B cell (primary cell): ENCODE measurements around the gene SEMA4C. TPM values are rescaled to one million over a fixed set of nuclear protein-coding genes. Genes with fewer than 3 reads are reported as not detected.
A peak's percentile ranks its signal among the peaks of the same experiment; 100 is the strongest.

Source experiments
- ATAC-seq: fragments of 200-7000 bp; cut with Tn5 transposase; one replicate; pipeline ENCODE4 v1.10.0; 2021; ENCODE audit warnings: low read depth, mild to moderate bottlenecking, moderate number of reproducible peaks, moderate library complexity
- CTCF ChIA-PET: fragments of 350-600 bp; sonication (Branson Sonifier 250); formaldehyde crosslinking; loops from one replicate; lab custom pipeline; 2021; ENCODE audit warnings: antibody characterized with exemption, inconsistent platforms; lab: Charles Lee
- POLR2A ChIA-PET: fragments of 350-600 bp; sonication (Branson Sonifier 250); formaldehyde crosslinking; loops from one replicate; lab custom pipeline; 2021; ENCODE audit warnings: antibody characterized with exemption; lab: Charles Lee
- DNase-seq: peaks from one replicate; pipeline ENCODE4 v3.0.0; 2013
- H2AFZ ChIP-seq: 2 replicates; pipeline ENCODE4 v1.6.1; 2012; ENCODE audit warnings: mild to moderate bottlenecking, low read depth, low read length; ENCODE audit not compliant: insufficient read depth, poor library complexity, severe bottlenecking
- H3K27ac ChIP-seq, 2 donors: 1 replicate in 1 of 2; 2 replicates in 1 of 2; pipeline ENCODE4 v1.5.1; 2012 to 2013; ENCODE audit warnings: low read length in 2 of 2, mild to moderate bottlenecking in 2 of 2, moderate library complexity in 1 of 2
- H3K27me3 ChIP-seq, 4 experiments: fragments of 200-600 bp in 1 of 4; sonication (generic) in 1 of 4; replicated peaks in 1 of 4; 1 replicate in 2 of 4; 2 replicates in 2 of 4; pipeline versions ENCODE4 v1.6.1 to v1.7.0; 2013 to 2016; ENCODE audit warnings: low read length in 3 of 4, mild to moderate bottlenecking in 2 of 4, mixed read lengths in 1 of 4, moderate library complexity in 1 of 4; ENCODE audit not compliant: insufficient read depth in 4 of 4, control insufficient read depth in 3 of 4; ENCODE audit errors: control extremely low read depth in 1 of 4
- H3K36me3 ChIP-seq, 2 experiments: replicated peaks in 1 of 2; 1 replicate in 1 of 2; 2 replicates in 1 of 2; pipeline versions ENCODE4 v1.6.1 to v1.7.1; 2013; ENCODE audit warnings: low read length in 1 of 2; ENCODE audit not compliant: insufficient read depth in 2 of 2, control insufficient read depth in 1 of 2; ENCODE audit errors: control extremely low read depth in 1 of 2, extremely low read depth in 1 of 2
- H3K4me1 ChIP-seq, 2 donors: fragments of 200-600 bp in 1 of 2; sonication (generic) in 1 of 2; 1 replicate in 1 of 2; 2 replicates in 1 of 2; pipeline versions ENCODE4 v1.5.1 to v1.6.1; 2013 to 2017; ENCODE audit warnings: low read length in 2 of 2; ENCODE audit not compliant: control insufficient read depth in 2 of 2, insufficient read depth in 2 of 2
- H3K4me2 ChIP-seq: replicated peaks from 2 replicates; pipeline ENCODE3; 2012; ENCODE audit warnings: mild to moderate bottlenecking, low read depth, low read length; ENCODE audit not compliant: poor library complexity, severe bottlenecking
- H3K4me3 ChIP-seq, 5 experiments: fragments of 200-600 bp in 1 of 5; sonication (generic) in 1 of 5; 1 replicate in 3 of 5; 2 replicates in 2 of 5; pipeline versions ENCODE4 v1.5.1 to v1.7.0; 2011 to 2016; ENCODE audit warnings: low read length in 4 of 5, mild to moderate bottlenecking in 4 of 5, low read depth in 2 of 5, control low read depth in 1 of 5, moderate library complexity in 1 of 5; ENCODE audit not compliant: insufficient read depth in 1 of 5; ENCODE audit errors: control extremely low read depth in 1 of 5, extremely low read depth in 1 of 5
- H3K79me2 ChIP-seq: fragments of 200-600 bp; sonication (generic); one replicate; pipeline ENCODE4 v1.6.0; 2016; ENCODE audit warnings: low read length; ENCODE audit not compliant: control insufficient read depth, insufficient read depth
- H3K9ac ChIP-seq: fragments of 200-600 bp; sonication (generic); 2 replicates; pipeline ENCODE4 v1.6.1; 2017; ENCODE audit warnings: mild to moderate bottlenecking, low read length, moderate library complexity
- H3K9me3 ChIP-seq, 3 donors: one replicate each; pipeline versions ENCODE4 v1.6.1 to v1.7.1; 2013; ENCODE audit warnings: low read length in 2 of 3; ENCODE audit not compliant: control insufficient read depth in 2 of 3, insufficient read depth in 1 of 3; ENCODE audit errors: control extremely low read depth in 1 of 3
- H4K20me1 ChIP-seq: 2 replicates; pipeline ENCODE4 v1.6.0; 2012; ENCODE audit warnings: mild to moderate bottlenecking, low read length; ENCODE audit not compliant: insufficient read depth, control insufficient read depth, poor library complexity, severe bottlenecking
- H3K27ac Mint-ChIP-seq: one replicate; pipeline ENCODE4 v1.8.0; 2021; ENCODE audit warnings: mixed read lengths
- H3K27me3 Mint-ChIP-seq: one replicate; pipeline ENCODE4 v1.8.0; 2021; ENCODE audit warnings: mixed read lengths
- H3K4me1 Mint-ChIP-seq: one replicate; pipeline ENCODE4 v1.8.0; 2021; ENCODE audit warnings: mixed read lengths
- H3K4me3 Mint-ChIP-seq: one replicate; pipeline ENCODE4 v1.8.0; 2021; ENCODE audit warnings: mixed read lengths
- H3K9me3 Mint-ChIP-seq: one replicate; pipeline ENCODE4 v1.8.0; 2022; ENCODE audit warnings: mixed read lengths; ENCODE audit not compliant: insufficient read depth
- EZH2 ChIP-seq: IDR thresholded peaks from 2 replicates; pipeline ENCODE4 v1.6.1; 2012; ENCODE audit warnings: borderline replicate concordance, low read depth, mild to moderate bottlenecking, moderate library complexity, low read length; ENCODE audit not compliant: insufficient read depth, poor library complexity, severe bottlenecking
- WGBS: methylation state at CpG from one replicate; pipeline ENCODE4 v1.1.5; 2013; ENCODE audit warnings: missing lambda C conversion rate; ENCODE audit not compliant: insufficient coverage; 5-methylcytosine and 5-hydroxymethylcytosine counted together
- intact Hi-C: fragments of 100-400 bp; cut with micrococcal nuclease; formaldehyde crosslinking; loops from one replicate; pipeline ENCODE4 v1.10.0; 2022
- polyA minus RNA-seq: library from RNA; depleted of rRNA, polyadenylated mRNA; stranded (reverse); fragments of >200 nt; gene quantifications from 2 replicates; pipeline ENCODE4 v1.2.3, GENCODE V29; 2012
- polyA plus RNA-seq: library from polyadenylated mRNA; depleted of rRNA; stranded (reverse); fragments of >200 nt; gene quantifications from 2 replicates; pipeline ENCODE4 v1.2.3, GENCODE V29; 2012
- total RNA-seq, 2 donors: library from RNA; stranded (reverse); fragments of 120-200 nt in 1 of 2; gene quantifications; 1 replicate in 1 of 2; 2 replicates in 1 of 2; pipeline versions ENCODE4 v1.2.3 to v1.2.4, GENCODE V29; 2013 to 2022
- TF ChIP-seq, protein P1 (sequence below): fragments of 200-600 bp; IDR thresholded peaks from one replicate; pipeline ENCODE4 v1.8.0; 2022; ENCODE audit warnings: antibody characterized with exemption, mild to moderate bottlenecking

The SEMA4C gene, protein sequence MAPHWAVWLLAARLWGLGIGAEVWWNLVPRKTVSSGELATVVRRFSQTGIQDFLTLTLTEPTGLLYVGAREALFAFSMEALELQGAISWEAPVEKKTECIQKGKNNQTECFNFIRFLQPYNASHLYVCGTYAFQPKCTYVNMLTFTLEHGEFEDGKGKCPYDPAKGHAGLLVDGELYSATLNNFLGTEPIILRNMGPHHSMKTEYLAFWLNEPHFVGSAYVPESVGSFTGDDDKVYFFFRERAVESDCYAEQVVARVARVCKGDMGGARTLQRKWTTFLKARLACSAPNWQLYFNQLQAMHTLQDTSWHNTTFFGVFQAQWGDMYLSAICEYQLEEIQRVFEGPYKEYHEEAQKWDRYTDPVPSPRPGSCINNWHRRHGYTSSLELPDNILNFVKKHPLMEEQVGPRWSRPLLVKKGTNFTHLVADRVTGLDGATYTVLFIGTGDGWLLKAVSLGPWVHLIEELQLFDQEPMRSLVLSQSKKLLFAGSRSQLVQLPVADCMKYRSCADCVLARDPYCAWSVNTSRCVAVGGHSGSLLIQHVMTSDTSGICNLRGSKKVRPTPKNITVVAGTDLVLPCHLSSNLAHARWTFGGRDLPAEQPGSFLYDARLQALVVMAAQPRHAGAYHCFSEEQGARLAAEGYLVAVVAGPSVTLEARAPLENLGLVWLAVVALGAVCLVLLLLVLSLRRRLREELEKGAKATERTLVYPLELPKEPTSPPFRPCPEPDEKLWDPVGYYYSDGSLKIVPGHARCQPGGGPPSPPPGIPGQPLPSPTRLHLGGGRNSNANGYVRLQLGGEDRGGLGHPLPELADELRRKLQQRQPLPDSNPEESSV
- total RNA-seq: 0.68 and 0.94 TPM in 2 replicates
- total RNA-seq (2013): 0.63 TPM
- polyA plus RNA-seq: 0.28 and 3.2 TPM in 2 replicates
- polyA minus RNA-seq: 1.4 and 1.5 TPM in 2 replicates

DNA sequence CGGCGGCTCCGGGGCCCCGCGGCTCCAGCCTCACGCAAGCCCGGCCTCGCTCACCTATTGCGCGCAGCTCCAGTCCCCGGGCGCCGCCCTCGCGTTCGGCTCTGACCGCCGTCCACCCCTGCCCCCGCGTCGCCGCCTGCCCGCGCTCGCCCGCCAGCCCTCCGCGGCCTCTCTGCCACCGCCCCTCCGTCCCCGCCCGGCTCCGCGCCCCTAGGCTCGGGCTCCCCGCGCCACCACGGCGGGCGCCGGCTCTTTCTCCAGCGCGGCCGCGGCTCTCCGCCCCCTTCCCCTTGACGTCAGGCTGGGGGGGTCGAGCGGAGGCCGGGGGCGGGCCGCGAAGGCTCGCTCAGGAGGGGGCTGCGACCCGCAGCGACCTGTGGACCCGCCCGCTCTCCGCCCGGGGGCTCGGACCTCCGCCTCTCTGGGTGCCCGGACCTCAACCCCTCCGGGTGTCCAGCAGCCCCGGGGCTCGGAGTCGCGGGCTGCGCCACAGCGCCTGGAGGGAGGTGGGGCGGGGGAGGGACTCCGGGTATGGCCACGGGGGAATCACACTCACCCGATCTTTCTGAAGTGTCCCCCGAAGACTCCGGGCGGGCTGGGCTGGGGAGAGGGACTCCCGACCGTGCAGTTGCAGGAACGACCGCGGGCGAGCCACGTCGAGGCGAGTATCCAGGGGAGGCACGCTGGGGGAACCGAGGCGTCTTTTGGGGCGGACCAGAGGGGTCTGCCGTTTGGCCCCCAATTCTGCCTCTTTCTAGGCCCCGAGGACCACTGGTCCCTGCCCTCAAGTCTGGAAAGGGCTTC, at the start of gene SEMA4C:
Gene SEMA4C, minus strand, starts transcription at position 259 of the 804 bp plus-strand sequence. CDS start 2,194 bp downstream, outside the sequence.
- Histone ChIP-seq H3K4me1 (peaks cover 41 to 50% of the 10 kb centered on the region in 2 donors), H3K27ac (no peak within 1 kb of the TSS), H3K36me3 (no peaks in the 10 kb centered on the region), H3K9me3 (peaks cover 0 to 14% (median 0%) of the 10 kb centered on the region in 3 donors), H3K4me2 (peak within 1 kb of the TSS; percentile 100), H3K4me3 (peak within 1 kb of the TSS in 4 of 5 experiments; percentile 46 to 84 (median 60)), H3K79me2 (no peaks in the 10 kb centered on the region), H3K9ac (peak within 1 kb of the TSS; percentile 72), H4K20me1 (no peaks in the 10 kb centered on the region), H3K27me3 (peaks cover 0 to 41% (median 14%) of the 10 kb centered on the region in 4 experiments), H2AFZ (peak within 1 kb of the TSS; percentile 78)
- WGBS: 2% methylated on average over 93 of the region's 93 CpGs
- CTCF ChIA-PET: interaction anchor here (0.5 to 3.2 kb wide), 6 partner anchors 12 to 603 kb away, joined by 3 to 19 read pairs (median 4); partner anchors contain the start of gene ANKRD39
- intact Hi-C loops: loop anchor here (1.0 to 5.0 kb wide), 2 partner anchors 12 to 72 kb away; partner anchors contain the start of gene ANKRD39
- H3K4me1 Mint-ChIP-seq: peaks cover 38% of the 10 kb centered on the region
- H3K27ac Mint-ChIP-seq: peak within 1 kb of the TSS; percentile 75
- TF ChIP-seq EZH2: no peak
- TF ChIP-seq, protein P1, sequence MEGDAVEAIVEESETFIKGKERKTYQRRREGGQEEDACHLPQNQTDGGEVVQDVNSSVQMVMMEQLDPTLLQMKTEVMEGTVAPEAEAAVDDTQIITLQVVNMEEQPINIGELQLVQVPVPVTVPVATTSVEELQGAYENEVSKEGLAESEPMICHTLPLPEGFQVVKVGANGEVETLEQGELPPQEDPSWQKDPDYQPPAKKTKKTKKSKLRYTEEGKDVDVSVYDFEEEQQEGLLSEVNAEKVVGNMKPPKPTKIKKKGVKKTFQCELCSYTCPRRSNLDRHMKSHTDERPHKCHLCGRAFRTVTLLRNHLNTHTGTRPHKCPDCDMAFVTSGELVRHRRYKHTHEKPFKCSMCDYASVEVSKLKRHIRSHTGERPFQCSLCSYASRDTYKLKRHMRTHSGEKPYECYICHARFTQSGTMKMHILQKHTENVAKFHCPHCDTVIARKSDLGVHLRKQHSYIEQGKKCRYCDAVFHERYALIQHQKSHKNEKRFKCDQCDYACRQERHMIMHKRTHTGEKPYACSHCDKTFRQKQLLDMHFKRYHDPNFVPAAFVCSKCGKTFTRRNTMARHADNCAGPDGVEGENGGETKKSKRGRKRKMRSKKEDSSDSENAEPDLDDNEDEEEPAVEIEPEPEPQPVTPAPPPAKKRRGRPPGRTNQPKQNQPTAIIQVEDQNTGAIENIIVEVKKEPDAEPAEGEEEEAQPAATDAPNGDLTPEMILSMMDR: no peak
- no peaks in the 10 kb centered on the region for H3K9me3 Mint-ChIP-seq
- POLR2A ChIA-PET: no interaction called here
- ATAC-seq: peak; percentile 40
- peak within 1 kb of the TSS; percentile 89 for H3K4me3 Mint-ChIP-seq
- H3K27me3 Mint-ChIP-seq: peaks cover 30% of the 10 kb centered on the region
- DNase-seq: peak; percentile 73
